ENCODE data around the gene PLXNA4. TPM values are rescaled to one million over a fixed set of nuclear protein-coding genes. Genes with fewer than 3 reads are reported as not detected.

The PLXNA4 gene
- total RNA-seq, 1 donor from 2014 or later = 21.7 TPM

DNA sequence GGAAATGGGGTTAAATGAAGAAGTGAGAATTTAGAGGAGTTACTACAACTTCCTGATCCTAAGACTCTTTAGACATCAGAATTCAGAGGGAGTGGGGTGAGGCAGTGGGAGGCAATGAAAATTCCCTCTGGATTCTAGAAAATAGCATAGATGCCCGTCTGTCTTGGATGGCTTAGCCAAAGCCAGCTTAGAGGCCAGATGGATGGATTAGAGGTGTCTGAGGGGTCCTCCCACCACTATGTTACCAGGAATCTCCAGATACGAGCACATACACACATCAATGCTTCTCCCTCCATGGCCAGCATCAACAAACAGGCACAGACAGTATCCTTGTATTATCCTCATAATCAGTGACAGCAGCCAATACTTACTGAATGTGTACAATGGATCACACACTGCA, 418.1 kb downstream of the PLXNA4 start:
- TF ChIP-seq, protein P1, sequence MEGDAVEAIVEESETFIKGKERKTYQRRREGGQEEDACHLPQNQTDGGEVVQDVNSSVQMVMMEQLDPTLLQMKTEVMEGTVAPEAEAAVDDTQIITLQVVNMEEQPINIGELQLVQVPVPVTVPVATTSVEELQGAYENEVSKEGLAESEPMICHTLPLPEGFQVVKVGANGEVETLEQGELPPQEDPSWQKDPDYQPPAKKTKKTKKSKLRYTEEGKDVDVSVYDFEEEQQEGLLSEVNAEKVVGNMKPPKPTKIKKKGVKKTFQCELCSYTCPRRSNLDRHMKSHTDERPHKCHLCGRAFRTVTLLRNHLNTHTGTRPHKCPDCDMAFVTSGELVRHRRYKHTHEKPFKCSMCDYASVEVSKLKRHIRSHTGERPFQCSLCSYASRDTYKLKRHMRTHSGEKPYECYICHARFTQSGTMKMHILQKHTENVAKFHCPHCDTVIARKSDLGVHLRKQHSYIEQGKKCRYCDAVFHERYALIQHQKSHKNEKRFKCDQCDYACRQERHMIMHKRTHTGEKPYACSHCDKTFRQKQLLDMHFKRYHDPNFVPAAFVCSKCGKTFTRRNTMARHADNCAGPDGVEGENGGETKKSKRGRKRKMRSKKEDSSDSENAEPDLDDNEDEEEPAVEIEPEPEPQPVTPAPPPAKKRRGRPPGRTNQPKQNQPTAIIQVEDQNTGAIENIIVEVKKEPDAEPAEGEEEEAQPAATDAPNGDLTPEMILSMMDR (conservative IDR thresholded peaks at IDR 0.05) = no peak
- H3K36me3 Mint-ChIP-seq (ENCODE audit: low read depth) = peaks cover under 1% of the 10 kb centered on the region
- no peak overlapping the region for H3K4me3 Mint-ChIP-seq
- peaks cover under 1% of the 10 kb centered on the region for H3K27me3 Mint-ChIP-seq (ENCODE audit: low read depth)
- peak overlapping the region; percentile 23 for H3K27ac Mint-ChIP-seq (ENCODE audit: unreplicated experiment)
- DNase-seq (ENCODE audit: low read depth, low spot score) = no peak
- no peaks in the 10 kb centered on the region for H3K9me3 Mint-ChIP-seq
- peaks cover 17% of the 10 kb centered on the region for H3K4me1 Mint-ChIP-seq

DNA sequence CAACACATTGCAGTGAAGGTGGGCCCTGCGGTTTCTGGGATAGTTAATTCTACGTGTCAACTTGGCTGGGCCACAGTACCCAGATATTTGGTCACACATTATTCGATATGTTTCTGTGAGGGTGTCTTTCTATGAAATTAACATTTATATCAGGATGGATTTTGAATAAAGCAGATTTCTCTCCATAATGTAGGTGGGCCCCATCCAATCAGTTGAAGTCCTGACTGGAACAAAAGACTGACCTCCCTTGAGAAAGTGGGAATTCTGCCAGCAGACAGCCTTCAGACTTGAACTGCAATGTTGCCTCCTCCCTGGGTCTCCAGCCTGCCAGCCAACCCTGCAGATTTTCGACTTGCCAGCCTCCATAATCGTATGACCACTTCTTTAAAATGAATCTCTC, 420.6 kb downstream of the PLXNA4 start:
- peaks cover 9% of the 10 kb centered on the region for H3K27me3 Mint-ChIP-seq (ENCODE audit: low read depth)
- H3K9me3 Mint-ChIP-seq = no peaks in the 10 kb centered on the region
- no peak overlapping the region for H3K4me3 Mint-ChIP-seq
- H3K27ac Mint-ChIP-seq (ENCODE audit: unreplicated experiment) = no peak overlapping the region
- TF ChIP-seq, protein P1 (conservative IDR thresholded peaks at IDR 0.05) = no peak
- H3K4me1 Mint-ChIP-seq = peaks cover 17% of the 10 kb centered on the region
- H3K36me3 Mint-ChIP-seq (ENCODE audit: low read depth) = peaks cover 6% of the 10 kb centered on the region
- DNase-seq (ENCODE audit: low read depth, low spot score) = no peak

DNA sequence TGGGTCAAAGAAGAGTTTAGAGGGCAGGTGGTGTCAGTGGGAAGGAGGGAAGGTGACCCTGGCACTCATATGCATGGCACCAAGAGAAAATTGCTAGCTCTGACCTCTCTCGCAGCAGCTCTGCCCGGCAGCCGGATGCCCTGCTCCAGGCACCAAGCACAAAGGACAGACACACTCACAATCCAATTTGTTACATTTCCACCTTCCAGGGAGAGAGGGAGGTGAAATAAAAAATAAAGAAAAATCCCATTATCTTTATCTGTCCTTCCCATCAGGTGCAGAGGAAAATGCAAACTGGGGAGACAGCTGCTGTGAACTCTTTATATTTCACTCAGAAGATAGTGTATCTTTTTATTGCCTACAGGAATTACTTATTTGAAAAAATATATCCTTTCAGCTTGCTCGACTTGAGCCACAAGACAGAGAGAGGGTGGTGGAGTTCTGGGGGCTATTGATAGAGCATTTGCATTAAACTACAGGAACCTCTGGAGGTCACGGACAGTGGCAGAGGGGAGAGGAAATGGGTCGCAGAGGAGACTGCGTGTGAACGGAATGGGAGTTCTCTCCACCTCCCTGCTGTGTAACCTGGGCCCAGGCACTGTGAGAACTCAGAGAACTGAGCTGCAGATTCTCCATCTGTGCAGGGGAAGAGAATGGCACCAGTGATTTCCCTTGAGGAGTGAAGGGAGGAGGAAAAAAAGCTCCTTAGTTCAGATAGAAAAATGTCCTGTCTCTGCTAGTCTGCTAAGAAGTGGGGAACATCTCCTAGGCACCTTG, 421.4 kb downstream of the PLXNA4 start:
- Mint-ChIP-seq H3K36me3 (ENCODE audit: low read depth) (peaks cover 6% of the 10 kb centered on the region), H3K4me1 (peaks cover 17% of the 10 kb centered on the region)
- TF ChIP-seq, protein P1 (conservative IDR thresholded peaks at IDR 0.05) = no peak

DNA sequence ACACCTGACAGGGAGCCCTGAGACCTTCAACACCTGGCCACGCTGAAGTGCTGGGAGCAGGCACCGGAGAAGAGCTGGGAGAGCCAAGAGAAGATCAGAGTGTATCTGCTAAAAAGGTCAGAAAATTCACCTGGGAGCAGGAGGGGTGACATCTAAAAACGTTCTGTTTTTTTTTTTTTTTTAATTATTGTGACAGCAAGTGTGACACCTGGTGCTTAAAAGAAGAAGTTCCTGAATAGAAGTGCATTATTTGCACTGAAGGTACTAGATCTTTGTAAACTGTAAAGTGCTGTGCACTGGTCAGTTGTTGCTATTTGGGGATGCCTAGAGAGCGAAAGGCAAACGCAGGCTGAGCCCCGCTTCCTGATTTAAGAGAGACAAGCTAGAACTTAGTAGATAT, 422.0 kb downstream of the PLXNA4 start:
- no peaks in the 10 kb centered on the region for H3K9me3 Mint-ChIP-seq
- H3K4me3 Mint-ChIP-seq = no peak overlapping the region
- H3K4me1 Mint-ChIP-seq = peaks cover 17% of the 10 kb centered on the region
- DNase-seq (ENCODE audit: low read depth, low spot score) = no peak
- peaks cover 6% of the 10 kb centered on the region for H3K36me3 Mint-ChIP-seq (ENCODE audit: low read depth)
- H3K27ac Mint-ChIP-seq (ENCODE audit: unreplicated experiment) = no peak overlapping the region
- H3K27me3 Mint-ChIP-seq (ENCODE audit: low read depth) = peaks cover 9% of the 10 kb centered on the region
- TF ChIP-seq, protein P1 (conservative IDR thresholded peaks at IDR 0.05) = no peak

More for the DNA sequence above, 421.4 kb downstream of the PLXNA4 start:
- DNase-seq (ENCODE audit: low read depth, low spot score) = no peak
- no peaks in the 10 kb centered on the region for H3K9me3 Mint-ChIP-seq
- no peak overlapping the region for H3K4me3 Mint-ChIP-seq
- H3K27ac Mint-ChIP-seq (ENCODE audit: unreplicated experiment) = no peak overlapping the region
- peaks cover 9% of the 10 kb centered on the region for H3K27me3 Mint-ChIP-seq (ENCODE audit: low read depth)

DNA sequence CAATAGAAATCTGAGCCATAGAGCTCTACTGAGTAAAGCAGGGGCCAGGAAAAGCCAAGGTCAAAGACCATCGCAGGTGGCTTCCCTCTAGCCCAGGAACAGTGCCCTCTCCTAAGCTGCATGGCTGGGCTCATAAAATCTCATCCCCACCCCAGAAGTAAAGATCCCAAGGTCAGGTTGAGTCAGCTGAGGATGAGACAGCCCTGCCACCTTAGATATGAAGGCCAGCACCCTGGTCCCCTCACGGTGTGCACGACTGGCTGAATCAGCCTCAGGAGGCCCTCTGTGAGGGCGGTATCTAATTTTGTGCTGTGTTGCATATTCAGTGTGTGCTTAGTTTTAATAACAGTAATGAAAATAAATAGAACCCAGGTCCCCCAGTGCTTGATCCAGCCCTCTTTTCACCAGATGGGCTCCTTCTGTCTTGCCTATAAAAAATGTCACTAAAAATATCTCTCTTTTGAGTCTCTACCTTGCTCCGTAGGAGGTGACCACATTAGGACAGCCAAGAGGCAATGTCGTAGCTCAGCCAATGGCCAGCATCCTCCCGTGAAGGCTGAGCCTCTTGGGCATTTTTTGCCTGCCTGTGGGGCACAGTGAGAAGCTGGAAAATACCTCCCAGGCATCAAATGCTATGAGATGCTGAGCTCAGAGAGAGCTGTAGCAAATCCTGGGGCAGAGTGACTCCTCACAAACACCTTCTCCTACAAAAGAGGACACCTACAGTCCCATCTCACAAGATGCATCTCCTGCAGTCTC, 424.0 kb downstream of the PLXNA4 start:
- TF ChIP-seq, protein P1 (conservative IDR thresholded peaks at IDR 0.05) = no peak
- peaks cover 6% of the 10 kb centered on the region for H3K36me3 Mint-ChIP-seq (ENCODE audit: low read depth)
- peaks cover 17% of the 10 kb centered on the region for H3K4me1 Mint-ChIP-seq
- peaks cover 9% of the 10 kb centered on the region for H3K27me3 Mint-ChIP-seq (ENCODE audit: low read depth)
- H3K9me3 Mint-ChIP-seq = no peaks in the 10 kb centered on the region
- H3K27ac Mint-ChIP-seq (ENCODE audit: unreplicated experiment) = no peak overlapping the region
- H3K4me3 Mint-ChIP-seq = no peak overlapping the region
- DNase-seq (ENCODE audit: low read depth, low spot score) = no peak
